ENCODE data around the gene NXPE4. TPM values are rescaled to one million over a fixed set of nuclear protein-coding genes. Genes with fewer than 3 reads are reported as not detected.
"Not testable (repeated sequence)": the region's sequence is repeated elsewhere in the genome, so short reads cannot be mapped to it uniquely, and the experiment has no call there.

NXPE4 gene
- total RNA-seq, 1 experiment from 2014 or later: not detected

GRCh38 chr11:114604179-114604813 lies 8.7 kb upstream of the NXPE4 start:
- H3K27ac ChIP-seq (ENCODE audit: low read length): no peak overlapping the region
- no peaks in the 10 kb centered on the region for H3K36me3 ChIP-seq (ENCODE audit: control insufficient read depth, insufficient read depth, low read length)
- intact Hi-C loops (cut with micrococcal nuclease; ENCODE audit: unreplicated experiment) (no loop called here), in situ Hi-C loops (cut with HindIII; ENCODE audit: low pct_unique_long_range_greater_than_20kb, low sequenced_read_pairs) (no loop called here)
- TF ChIP-seq POLR2AphosphoS5 (IDR thresholded peaks at IDR 0.05; ENCODE audit: low read depth, low read length): no peak
- TF ChIP-seq CTCF (IDR thresholded peaks at IDR 0.05): no peak
- TF ChIP-seq TCF7L2 (IDR thresholded peaks at IDR 0.05; ENCODE audit: low read depth, low read length): no peak
- no peak for TF ChIP-seq SIN3A (IDR thresholded peaks at IDR 0.05; ENCODE audit: borderline replicate concordance, insufficient read depth, low read depth, low read length)
- no peak for TF ChIP-seq REST (IDR thresholded peaks at IDR 0.05; ENCODE audit: insufficient read depth in 1 of 2, low read depth in 2 of 2, low read length in 1 of 2)
- no peak for DNase-seq (ENCODE audit: low read depth, low spot score)
- no TSS peak for BruUV-seq (replicated peaks)
- POLR2A ChIA-PET: no interaction called here
- H3K27me3 ChIP-seq (ENCODE audit: control insufficient read depth, insufficient read depth, low read length): no peaks in the 10 kb centered on the region
- H3K4me3 ChIP-seq (ENCODE audit: low read depth in 2 of 2, low read length in 2 of 2): no peak overlapping the region
- no peaks in the 10 kb centered on the region for H3K4me1 ChIP-seq (ENCODE audit: control insufficient read depth, insufficient read depth, low read length)
- ATAC-seq: no peak
- H3K9me3 ChIP-seq (ENCODE audit: control insufficient read depth, insufficient read depth, low read depth, low read length): 0 out of 2 replicates have a peak, but pooled peaks cover 3% of the 10 kb centered on the region
- CTCF ChIA-PET: no interaction called here

GRCh38 chr11:114603151-114603550 lies 7.6 kb upstream of the NXPE4 start:
- POLR2A ChIA-PET; CTCF ChIA-PET; H3K4me3 ChIP-seq (ENCODE audit: low read depth in 2 of 2, low read length in 2 of 2); H3K4me1 ChIP-seq (ENCODE audit: control insufficient read depth, insufficient read depth, low read length); intact Hi-C loops (cut with micrococcal nuclease; ENCODE audit: unreplicated experiment); ATAC-seq; H3K36me3 ChIP-seq (ENCODE audit: control insufficient read depth, insufficient read depth, low read length); BruUV-seq (replicated peaks); H3K27me3 ChIP-seq (ENCODE audit: control insufficient read depth, insufficient read depth, low read length); H3K27ac ChIP-seq (ENCODE audit: low read length); H3K9me3 ChIP-seq (ENCODE audit: control insufficient read depth, insufficient read depth, low read depth, low read length); DNase-seq (ENCODE audit: low read depth, low spot score); in situ Hi-C loops (cut with HindIII; ENCODE audit: low pct_unique_long_range_greater_than_20kb, low sequenced_read_pairs): not testable (repeated sequence)

GRCh38 chr11:114598461-114598860 lies 2.9 kb upstream of the NXPE4 start:
- ChIA-PET CTCF (no interaction called here), POLR2A (no interaction called here)
- Histone ChIP-seq H3K27me3 (ENCODE audit: control insufficient read depth, insufficient read depth, low read length) (no peaks in the 10 kb centered on the region), H3K9me3 (ENCODE audit: control insufficient read depth, insufficient read depth, low read depth, low read length) (no peaks in the 10 kb centered on the region), H3K4me1 (ENCODE audit: control insufficient read depth, insufficient read depth, low read length) (no peaks in the 10 kb centered on the region), H3K27ac (ENCODE audit: low read length) (no peak overlapping the region), H3K36me3 (ENCODE audit: control insufficient read depth, insufficient read depth, low read length) (no peaks in the 10 kb centered on the region), H3K4me3 (ENCODE audit: low read depth in 2 of 2, low read length in 2 of 2) (no peak overlapping the region)
- intact Hi-C loops (cut with micrococcal nuclease; ENCODE audit: unreplicated experiment): no loop called here
- in situ Hi-C loops (cut with HindIII; ENCODE audit: low pct_unique_long_range_greater_than_20kb, low sequenced_read_pairs): no loop called here
- no peak for DNase-seq (ENCODE audit: low read depth, low spot score)
- TF ChIP-seq POLR2AphosphoS5 (IDR thresholded peaks at IDR 0.05; ENCODE audit: low read depth, low read length) (no peak), CTCF (IDR thresholded peaks at IDR 0.05) (no peak), SIN3A (IDR thresholded peaks at IDR 0.05; ENCODE audit: borderline replicate concordance, insufficient read depth, low read depth, low read length) (no peak), TCF7L2 (IDR thresholded peaks at IDR 0.05; ENCODE audit: low read depth, low read length) (no peak), REST (IDR thresholded peaks at IDR 0.05; ENCODE audit: insufficient read depth in 1 of 2, low read depth in 2 of 2, low read length in 1 of 2) (no peak)
- BruUV-seq (replicated peaks): no TSS peak
- no peak for ATAC-seq

Measured in Panc1 (cell line).